Neural cell (in vitro differentiated cells): Measurements from ENCODE around the gene HSD17B2. TPM values are rescaled to one million over a fixed set of nuclear protein-coding genes. Genes with fewer than 3 reads are reported as not detected.

ENCODE experiments used
- H2AFZ ChIP-seq: fragments of 200-600, 300-800 bp; sonication (generic), shearing (Covaris generic); 2 replicates; pipeline ENCODE4 v1.6.0; 2014; ENCODE audit warnings: low read depth, mild to moderate bottlenecking, antibody characterized with exemption, low read length, moderate library complexity
- H3F3A ChIP-seq: fragments of 200-600 bp; shearing (Covaris generic); 2 replicates; pipeline ENCODE4 v1.6.1; 2016; ENCODE audit warnings: mild to moderate bottlenecking, moderate library complexity, mixed read lengths, antibody characterized with exemption, low read length; ENCODE audit not compliant: insufficient read depth, poor library complexity, severe bottlenecking
- H3K27ac ChIP-seq: fragments of 200-600, 300-800 bp; sonication (generic), shearing (Covaris generic); 2 replicates; pipeline ENCODE4 v1.5.1; 2014; ENCODE audit warnings: mild to moderate bottlenecking, low read length, moderate library complexity
- H3K27me3 ChIP-seq: fragments of 300-800, 200-600 bp; sonication (generic), shearing (Covaris generic); 2 replicates; pipeline ENCODE4 v1.6.0; 2014; ENCODE audit warnings: mild to moderate bottlenecking, low read depth, low read length, moderate library complexity; ENCODE audit not compliant: insufficient read depth
- H3K36me3 ChIP-seq: fragments of 300-800, 200-600 bp; sonication (generic), shearing (Covaris generic); 2 replicates; pipeline ENCODE4 v1.5.1; 2014; ENCODE audit warnings: mild to moderate bottlenecking, antibody characterized with exemption, low read length, moderate library complexity; ENCODE audit not compliant: insufficient read depth
- H3K4me2 ChIP-seq: fragments of 300-800, 200-600 bp; sonication (generic), shearing (Covaris generic); 2 replicates; pipeline ENCODE4 v1.6.0; 2014; ENCODE audit warnings: mild to moderate bottlenecking, low read length
- H3K4me3 ChIP-seq: fragments of 300-800, 200-600 bp; sonication (generic), shearing (Covaris generic); 2 replicates; pipeline ENCODE4 v1.5.1; 2014; ENCODE audit warnings: mild to moderate bottlenecking, low read length, moderate library complexity
- H3K79me2 ChIP-seq: fragments of 200-600 bp; shearing (Covaris generic); replicated peaks from 2 replicates; pipeline ENCODE4 v1.6.0; 2014; ENCODE audit warnings: mild to moderate bottlenecking, low read length, moderate library complexity; ENCODE audit not compliant: insufficient read depth
- H3K9ac ChIP-seq: fragments of 300-800, 200-600 bp; sonication (generic), shearing (Covaris generic); 2 replicates; pipeline ENCODE4 v1.6.1; 2016; ENCODE audit warnings: mild to moderate bottlenecking, low read length, mixed read lengths
- H3K9me2 ChIP-seq: fragments of 200-600 bp; shearing (Covaris generic); 2 replicates; pipeline ENCODE4 v1.6.1; 2016; ENCODE audit warnings: mild to moderate bottlenecking, low read length, mixed read lengths; ENCODE audit not compliant: insufficient read depth
- H3K9me3 ChIP-seq: fragments of 200-600, 300-800 bp; sonication (generic), shearing (Covaris generic); 2 replicates; pipeline ENCODE4 v1.6.1; 2016; ENCODE audit warnings: mild to moderate bottlenecking, mixed run types, low read length, moderate library complexity, mixed read lengths
- H4K20me1 ChIP-seq: fragments of 200-600 bp; shearing (Covaris generic); 2 replicates; pipeline ENCODE4 v1.6.1; 2016; ENCODE audit warnings: mild to moderate bottlenecking, mixed run types; ENCODE audit not compliant: insufficient read depth
- EP300 ChIP-seq: fragments of 450-650 bp; conservative IDR thresholded peaks from 2 replicates; pipeline ENCODE4 v1.6.1; 2014; ENCODE audit warnings: antibody characterized with exemption, mild to moderate bottlenecking, moderate library complexity; ENCODE audit not compliant: poor library complexity, severe bottlenecking
- EZH2 ChIP-seq: fragments of 200-600, 300-800 bp; shearing (Covaris generic), sonication (generic); IDR thresholded peaks from 2 replicates; pipeline ENCODE4 v1.6.1; 2014; ENCODE audit warnings: antibody characterized with exemption, low read length, borderline replicate concordance, mild to moderate bottlenecking; ENCODE audit not compliant: insufficient read depth, poor library complexity, severe bottlenecking
- MXI1 ChIP-seq: fragments of 450-650 bp; conservative IDR thresholded peaks from 2 replicates; pipeline ENCODE4 v1.6.1; 2014; ENCODE audit warnings: antibody characterized with exemption, mild to moderate bottlenecking; ENCODE audit not compliant: poor library complexity, severe bottlenecking
- POLR2AphosphoS5 ChIP-seq: IDR thresholded peaks from 2 replicates; pipeline ENCODE4 v1.6.1; 2012
- RAD21 ChIP-seq: fragments of 450-650 bp; conservative IDR thresholded peaks from 2 replicates; pipeline ENCODE4 v1.6.1; 2014; ENCODE audit warnings: antibody characterized with exemption, mild to moderate bottlenecking, moderate library complexity
- SMC3 ChIP-seq: fragments of 450-650 bp; conservative IDR thresholded peaks from 2 replicates; pipeline ENCODE4 v1.6.1; 2014; ENCODE audit warnings: antibody characterized with exemption, mild to moderate bottlenecking, moderate library complexity; ENCODE audit not compliant: poor library complexity
- TAF1 ChIP-seq: IDR thresholded peaks from 2 replicates; pipeline ENCODE4 v1.6.1; 2012; ENCODE audit warnings: low read depth
- polyA plus RNA-seq: library from polyadenylated mRNA; depleted of rRNA; stranded (reverse); fragments of >200 nt; gene quantifications from 2 replicates; pipeline ENCODE4 v1.2.3, GENCODE V29; 2014
- TF ChIP-seq, protein P1 (sequence below): fragments of 450-650 bp; IDR thresholded peaks from 2 replicates; pipeline ENCODE4 v1.5.1; 2014; ENCODE audit warnings: antibody characterized with exemption, mild to moderate bottlenecking, moderate library complexity; ENCODE audit not compliant: poor library complexity, severe bottlenecking
- TF ChIP-seq, protein P2 (sequence below): IDR thresholded peaks from 2 replicates; pipeline ENCODE4 v1.6.1; 2012; ENCODE audit warnings: borderline replicate concordance

The HSD17B2 gene
- polyA plus RNA-seq, 1 donor from 2014 or later = not detected

DNA sequence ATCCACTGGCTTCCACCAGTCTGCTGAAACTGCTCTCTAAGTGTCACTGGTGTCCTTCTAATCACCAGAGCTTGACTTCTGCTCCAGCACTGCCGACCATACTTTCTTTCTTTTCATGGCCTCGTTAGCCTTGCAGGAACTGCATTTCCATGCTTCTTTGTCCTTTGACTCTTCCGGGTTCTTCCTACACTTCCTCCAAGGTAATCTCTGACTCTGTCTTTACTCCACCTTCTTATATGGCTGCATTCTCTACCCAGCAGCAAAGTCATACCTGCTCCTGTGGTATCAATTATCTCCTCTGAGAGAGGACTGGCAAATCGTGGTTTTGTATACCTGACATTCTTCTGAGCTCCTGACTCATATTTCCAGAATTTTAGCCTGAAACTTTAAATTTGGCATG, 6.5 kb downstream of the HSD17B2 start:
- H2AFZ ChIP-seq = no peak overlapping the region
- H4K20me1 ChIP-seq = no peaks in the 10 kb centered on the region

DNA sequence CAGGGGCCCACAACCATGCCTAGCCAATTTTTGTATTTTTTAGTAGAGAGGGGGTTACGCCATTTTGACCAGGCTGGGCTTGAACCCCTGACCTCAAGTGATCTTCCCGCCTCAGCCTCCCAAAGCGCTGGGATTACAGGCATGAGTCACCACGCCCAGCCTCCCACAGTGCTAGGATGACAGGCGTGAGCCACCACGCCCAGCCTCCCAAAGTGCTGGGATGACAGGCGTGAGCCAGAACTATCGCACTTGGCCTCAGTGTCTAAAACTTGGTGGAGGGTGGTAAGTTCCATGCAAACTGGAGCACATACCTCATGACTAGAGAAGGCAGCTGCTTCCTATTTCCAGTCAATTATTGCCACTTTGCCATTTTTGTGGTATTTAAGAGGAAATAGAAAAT, 7.1 kb downstream of the HSD17B2 start:
- Histone ChIP-seq H3K9me2 (no peaks in the 10 kb centered on the region), H3K9ac (no peak overlapping the region), H3K4me3 (no peak overlapping the region), H3K27ac (no peak overlapping the region), H3F3A (no peaks in the 10 kb centered on the region), H3K27me3 (no peaks in the 10 kb centered on the region), H2AFZ (no peak overlapping the region), H3K4me2 (no peak overlapping the region), H3K9me3 (no peaks in the 10 kb centered on the region), H4K20me1 (no peaks in the 10 kb centered on the region), H3K36me3 (no peaks in the 10 kb centered on the region), H3K79me2 (no peaks in the 10 kb centered on the region)
- no peak for TF ChIP-seq SMC3
- TF ChIP-seq MXI1 = no peak
- TF ChIP-seq, protein P1, sequence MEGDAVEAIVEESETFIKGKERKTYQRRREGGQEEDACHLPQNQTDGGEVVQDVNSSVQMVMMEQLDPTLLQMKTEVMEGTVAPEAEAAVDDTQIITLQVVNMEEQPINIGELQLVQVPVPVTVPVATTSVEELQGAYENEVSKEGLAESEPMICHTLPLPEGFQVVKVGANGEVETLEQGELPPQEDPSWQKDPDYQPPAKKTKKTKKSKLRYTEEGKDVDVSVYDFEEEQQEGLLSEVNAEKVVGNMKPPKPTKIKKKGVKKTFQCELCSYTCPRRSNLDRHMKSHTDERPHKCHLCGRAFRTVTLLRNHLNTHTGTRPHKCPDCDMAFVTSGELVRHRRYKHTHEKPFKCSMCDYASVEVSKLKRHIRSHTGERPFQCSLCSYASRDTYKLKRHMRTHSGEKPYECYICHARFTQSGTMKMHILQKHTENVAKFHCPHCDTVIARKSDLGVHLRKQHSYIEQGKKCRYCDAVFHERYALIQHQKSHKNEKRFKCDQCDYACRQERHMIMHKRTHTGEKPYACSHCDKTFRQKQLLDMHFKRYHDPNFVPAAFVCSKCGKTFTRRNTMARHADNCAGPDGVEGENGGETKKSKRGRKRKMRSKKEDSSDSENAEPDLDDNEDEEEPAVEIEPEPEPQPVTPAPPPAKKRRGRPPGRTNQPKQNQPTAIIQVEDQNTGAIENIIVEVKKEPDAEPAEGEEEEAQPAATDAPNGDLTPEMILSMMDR = no peak
- no peak for TF ChIP-seq TAF1
- TF ChIP-seq EZH2 = no peak
- no peak for TF ChIP-seq EP300
- TF ChIP-seq, protein P2, sequence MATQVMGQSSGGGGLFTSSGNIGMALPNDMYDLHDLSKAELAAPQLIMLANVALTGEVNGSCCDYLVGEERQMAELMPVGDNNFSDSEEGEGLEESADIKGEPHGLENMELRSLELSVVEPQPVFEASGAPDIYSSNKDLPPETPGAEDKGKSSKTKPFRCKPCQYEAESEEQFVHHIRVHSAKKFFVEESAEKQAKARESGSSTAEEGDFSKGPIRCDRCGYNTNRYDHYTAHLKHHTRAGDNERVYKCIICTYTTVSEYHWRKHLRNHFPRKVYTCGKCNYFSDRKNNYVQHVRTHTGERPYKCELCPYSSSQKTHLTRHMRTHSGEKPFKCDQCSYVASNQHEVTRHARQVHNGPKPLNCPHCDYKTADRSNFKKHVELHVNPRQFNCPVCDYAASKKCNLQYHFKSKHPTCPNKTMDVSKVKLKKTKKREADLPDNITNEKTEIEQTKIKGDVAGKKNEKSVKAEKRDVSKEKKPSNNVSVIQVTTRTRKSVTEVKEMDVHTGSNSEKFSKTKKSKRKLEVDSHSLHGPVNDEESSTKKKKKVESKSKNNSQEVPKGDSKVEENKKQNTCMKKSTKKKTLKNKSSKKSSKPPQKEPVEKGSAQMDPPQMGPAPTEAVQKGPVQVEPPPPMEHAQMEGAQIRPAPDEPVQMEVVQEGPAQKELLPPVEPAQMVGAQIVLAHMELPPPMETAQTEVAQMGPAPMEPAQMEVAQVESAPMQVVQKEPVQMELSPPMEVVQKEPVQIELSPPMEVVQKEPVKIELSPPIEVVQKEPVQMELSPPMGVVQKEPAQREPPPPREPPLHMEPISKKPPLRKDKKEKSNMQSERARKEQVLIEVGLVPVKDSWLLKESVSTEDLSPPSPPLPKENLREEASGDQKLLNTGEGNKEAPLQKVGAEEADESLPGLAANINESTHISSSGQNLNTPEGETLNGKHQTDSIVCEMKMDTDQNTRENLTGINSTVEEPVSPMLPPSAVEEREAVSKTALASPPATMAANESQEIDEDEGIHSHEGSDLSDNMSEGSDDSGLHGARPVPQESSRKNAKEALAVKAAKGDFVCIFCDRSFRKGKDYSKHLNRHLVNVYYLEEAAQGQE = no peak
- TF ChIP-seq RAD21 = no peak
- no peak for TF ChIP-seq POLR2AphosphoS5

More for the DNA sequence above, 6.5 kb downstream of the HSD17B2 start:
- no peaks in the 10 kb centered on the region for H3K9me3 ChIP-seq
- H3K27ac ChIP-seq = no peak overlapping the region
- H3K79me2 ChIP-seq = no peaks in the 10 kb centered on the region
- TF ChIP-seq, protein P2 = no peak
- no peak for TF ChIP-seq MXI1
- no peak for TF ChIP-seq POLR2AphosphoS5
- TF ChIP-seq RAD21 = no peak
- no peak overlapping the region for H3K4me3 ChIP-seq
- no peaks in the 10 kb centered on the region for H3K36me3 ChIP-seq
- H3K9ac ChIP-seq = no peak overlapping the region
- H3K27me3 ChIP-seq = no peaks in the 10 kb centered on the region
- no peak overlapping the region for H3K4me2 ChIP-seq
- H3K9me2 ChIP-seq = no peaks in the 10 kb centered on the region
- H3F3A ChIP-seq = no peaks in the 10 kb centered on the region
